Stimulated activated CD4-positive, alpha-beta T cell treated with anti-CD3 and anti-CD28 coated beads, Interleukin-15, amount 100 ng/mL, for 48 hours (primary cell): ENCODE data around the gene DCDC2C.
"Not testable (repeated sequence)": the region's sequence is repeated elsewhere in the genome, so short reads cannot be mapped to it uniquely, and the experiment has no call there.

Experiments used
- DNase-seq, 2 donors: peaks; one replicate each; pipeline ENCODE4 v3.0.0-alpha.2; 2020; ENCODE audit warnings: low read depth in 2 of 2

The DCDC2C gene

GRCh38 chr2:3771576-3771975 lies 68.2 kb downstream of the DCDC2C start:
- no peak for DNase-seq

- DNase-seq, result no peak
These were observed 71.0 kb downstream of the DCDC2C start for GRCh38 chr2:3774336-3774735.

- no peak for DNase-seq
These were observed 72.9 kb downstream of the DCDC2C start for GRCh38 chr2:3776311-3776710.

GRCh38 chr2:3777966-3778365 lies 74.6 kb downstream of the DCDC2C start:
- no peak for DNase-seq

- DNase-seq, result no peak
These were observed 75.6 kb downstream of the DCDC2C start for GRCh38 chr2:3778851-3779495.

DNA sequence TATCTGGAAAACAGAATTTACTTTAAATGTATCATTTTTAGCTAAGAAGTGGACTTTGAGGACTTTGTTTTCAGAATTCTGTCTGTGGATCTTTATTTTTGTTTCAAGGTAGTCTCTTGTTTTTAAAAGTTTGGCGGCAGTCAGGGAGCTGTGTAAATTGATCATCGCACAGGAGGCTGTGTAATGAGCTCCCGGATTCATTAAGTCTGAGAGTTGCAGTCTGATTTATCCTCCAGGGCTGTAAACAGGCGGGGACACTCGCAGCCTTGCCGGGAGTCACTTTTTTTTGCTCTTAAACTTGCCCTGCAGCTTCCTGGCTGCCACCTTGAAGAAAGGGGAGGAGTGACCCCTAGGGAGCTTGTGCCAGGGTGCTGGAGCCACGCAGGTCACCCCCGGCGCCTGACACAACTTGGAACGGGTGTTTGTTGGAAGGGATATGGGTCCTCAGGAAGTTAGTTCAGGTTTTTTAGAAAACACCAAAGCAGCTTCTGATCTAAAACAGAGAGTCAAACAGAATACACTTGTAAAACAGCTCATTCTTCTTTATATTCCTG lies 76.2 kb downstream of the DCDC2C start:
- DNase-seq, result no peak

DNA sequence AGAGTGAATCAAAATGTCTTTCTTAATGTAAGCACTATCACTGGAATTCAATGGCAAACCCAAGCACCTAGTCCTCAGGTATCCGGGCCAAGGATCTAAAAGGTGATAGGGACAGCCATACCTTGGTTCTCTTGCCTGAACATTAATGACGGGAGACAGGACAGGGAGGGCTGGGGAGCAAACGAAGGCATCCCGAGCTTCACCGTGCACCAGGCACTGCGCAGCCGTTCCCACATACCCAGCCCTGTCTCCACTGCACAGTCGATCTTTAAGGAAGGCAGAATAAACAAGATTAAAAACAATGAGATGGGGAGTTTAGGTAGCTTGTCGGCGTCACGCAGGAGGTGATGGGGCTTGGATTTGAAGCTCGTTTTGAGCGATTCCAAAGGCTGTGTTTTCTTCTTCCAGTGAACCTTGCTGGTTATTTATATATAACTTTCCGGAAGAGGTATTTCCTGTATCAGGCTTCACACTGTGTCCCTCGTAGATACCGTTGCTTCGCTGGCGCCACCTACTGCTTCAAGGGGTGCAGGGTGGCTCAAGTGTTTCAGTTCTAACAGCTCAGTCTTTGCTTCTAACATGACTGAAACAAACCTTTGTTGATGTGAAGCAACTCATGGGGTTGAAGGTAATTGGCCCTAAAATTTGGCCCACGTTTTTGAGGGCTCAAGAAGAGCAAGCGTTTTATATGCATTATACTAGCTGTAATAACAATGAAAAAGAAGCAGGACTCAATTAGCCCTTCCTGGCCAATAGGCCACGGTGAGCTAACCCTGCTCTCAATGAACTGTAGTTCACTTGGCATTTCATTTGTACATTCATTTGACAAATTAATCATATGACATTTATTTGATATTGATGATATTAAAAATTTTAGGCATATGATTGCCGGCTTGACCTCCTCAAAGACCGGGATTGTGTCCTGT lies 77.4 kb downstream of the DCDC2C start:
- peak; percentile 38 to 48 for DNase-seq

DNA sequence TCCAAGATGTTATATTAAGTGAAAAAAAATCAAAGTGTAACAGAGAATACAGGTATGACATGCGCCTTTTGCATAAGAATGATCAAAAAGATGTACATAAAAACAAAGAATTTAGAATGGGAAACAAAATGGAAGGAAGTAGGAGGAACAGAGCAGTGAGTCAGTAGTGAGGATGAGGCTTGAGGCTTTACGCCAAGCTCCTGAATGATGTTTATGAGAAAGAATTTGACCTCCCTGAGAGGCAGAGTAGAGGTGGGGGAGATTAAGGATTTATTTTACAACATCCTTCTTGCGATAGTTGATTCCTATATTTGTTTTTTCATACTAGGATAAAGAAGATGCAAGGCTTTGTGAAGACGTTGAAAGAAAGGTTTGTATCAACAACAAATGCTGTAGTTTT lies 81.4 kb downstream of the DCDC2C start:
- no peak for DNase-seq

- no peak for DNase-seq
These were observed 82.0 kb downstream of the DCDC2C start for GRCh38 chr2:3785220-3785889.

DNA sequence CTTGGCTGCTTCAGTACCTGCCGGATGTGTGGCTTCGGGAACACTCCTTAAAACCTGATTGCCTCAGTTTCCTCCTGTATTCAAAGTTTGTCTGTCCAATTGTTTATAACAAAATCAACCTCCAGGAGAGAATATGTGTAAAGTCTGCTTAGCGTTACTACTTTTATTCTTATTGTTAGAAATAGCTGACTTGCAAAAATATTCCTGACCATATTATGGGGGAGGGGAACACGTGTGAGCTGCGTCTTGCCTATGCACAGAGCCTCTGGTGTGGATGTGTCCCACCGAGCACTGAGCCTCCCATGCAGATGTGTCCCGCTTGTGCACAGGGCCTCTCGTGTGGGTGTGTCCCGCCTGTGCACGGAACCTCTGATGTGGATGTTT lies 82.5 kb downstream of the DCDC2C start:
- DNase-seq, result no peak

GRCh38 chr2:3787768-3788167 lies 84.4 kb downstream of the DCDC2C start:
- DNase-seq, result no peak

DNA sequence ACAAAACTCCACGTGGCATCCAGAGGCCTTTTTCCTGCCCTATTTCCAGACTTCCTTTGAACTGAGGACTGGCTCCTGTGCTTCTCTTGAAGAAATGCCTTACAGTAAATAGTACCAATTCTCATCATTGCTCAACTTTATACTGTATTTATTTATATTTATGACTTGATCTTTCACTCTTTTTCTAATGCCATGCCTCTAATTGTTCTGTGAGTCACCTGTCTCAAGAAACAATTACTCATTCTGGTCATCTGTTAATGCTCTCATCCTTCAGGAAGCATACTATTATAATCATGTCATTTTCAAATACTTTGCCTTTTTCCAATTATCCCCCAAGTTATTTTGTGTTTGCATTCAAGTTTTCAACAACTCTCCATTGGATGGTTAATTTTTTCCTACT lies 85.9 kb downstream of the DCDC2C start:
- DNase-seq, result no peak

GRCh38 chr2:3793249-3793648 lies 89.9 kb downstream of the DCDC2C start:
- DNase-seq, result no peak

GRCh38 chr2:3801506-3801905 lies 98.1 kb downstream of the DCDC2C start:
- no peak for DNase-seq

GRCh38 chr2:3805201-3805939 lies 102.0 kb downstream of the DCDC2C start:
- DNase-seq, result no peak

- no peak for DNase-seq
These were observed 102.8 kb downstream of the DCDC2C start for GRCh38 chr2:3806168-3806567.

GRCh38 chr2:3806730-3807129 lies 103.4 kb downstream of the DCDC2C start:
- no peak for DNase-seq

DNA sequence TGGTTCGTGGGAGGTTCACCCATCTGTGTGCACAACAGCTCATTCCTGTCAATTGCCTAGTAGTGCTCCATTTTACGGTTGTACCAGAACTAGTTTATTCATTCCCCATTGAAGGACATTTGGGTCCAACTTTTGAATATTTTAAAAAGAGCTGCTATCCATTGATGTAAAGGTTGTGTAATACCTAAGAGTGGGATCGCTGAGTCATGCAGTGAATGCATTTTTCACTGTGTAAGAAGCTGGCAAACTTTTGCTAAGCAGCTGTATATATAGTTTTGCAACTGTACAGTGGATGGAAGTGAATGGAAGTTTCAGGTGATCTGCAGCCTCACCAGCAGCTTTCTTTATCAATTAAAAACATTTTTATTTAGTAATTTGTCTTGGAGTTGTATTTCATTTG lies 104.5 kb downstream of the DCDC2C start:
- DNase-seq, result no peak

- DNase-seq, result no peak
These were observed 111.4 kb downstream of the DCDC2C start for GRCh38 chr2:3814706-3815245.

GRCh38 chr2:3817144-3817543 lies 113.8 kb downstream of the DCDC2C start:
- not testable (repeated sequence) for DNase-seq

DNA sequence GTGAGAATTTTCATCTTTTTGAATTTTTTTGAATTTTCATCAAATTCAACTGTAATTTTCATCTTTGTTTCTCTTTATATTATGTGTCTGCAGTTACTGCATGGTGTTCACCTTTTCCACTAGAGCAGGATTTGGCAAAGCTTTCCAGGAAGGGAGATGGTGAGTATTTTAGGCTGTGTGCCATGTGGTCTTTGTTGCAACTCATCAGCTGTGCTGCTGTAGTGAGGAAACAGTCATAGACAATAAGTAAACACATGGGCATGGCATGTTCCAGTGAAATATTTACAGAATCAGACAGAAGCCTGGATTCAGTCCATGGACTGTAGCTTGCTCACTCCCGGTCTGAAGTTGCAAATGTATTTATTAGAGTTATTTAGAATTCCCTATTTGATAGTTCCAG lies 120.4 kb downstream of the DCDC2C start:
- DNase-seq, result no peak
